ENCODE data around the gene NAV2.

Gene NAV2

GRCh38 chr11:19672586-19673206, 39.9 kb upstream of the NAV2 start:
- H3K4me1 ChIP-seq (ENCODE audit: low read length): no peaks in the 10 kb centered on the region
- no peak for TF ChIP-seq EZH2 (optimal IDR thresholded peaks at IDR 0.05; ENCODE audit: low read depth, low read length)
- no peak for TF ChIP-seq CTCF (IDR thresholded peaks at IDR 0.05; ENCODE audit: low read length)
- no peak for TF ChIP-seq EZH2phosphoT487 (IDR thresholded peaks at IDR 0.05; ENCODE audit: low read length)

DNA sequence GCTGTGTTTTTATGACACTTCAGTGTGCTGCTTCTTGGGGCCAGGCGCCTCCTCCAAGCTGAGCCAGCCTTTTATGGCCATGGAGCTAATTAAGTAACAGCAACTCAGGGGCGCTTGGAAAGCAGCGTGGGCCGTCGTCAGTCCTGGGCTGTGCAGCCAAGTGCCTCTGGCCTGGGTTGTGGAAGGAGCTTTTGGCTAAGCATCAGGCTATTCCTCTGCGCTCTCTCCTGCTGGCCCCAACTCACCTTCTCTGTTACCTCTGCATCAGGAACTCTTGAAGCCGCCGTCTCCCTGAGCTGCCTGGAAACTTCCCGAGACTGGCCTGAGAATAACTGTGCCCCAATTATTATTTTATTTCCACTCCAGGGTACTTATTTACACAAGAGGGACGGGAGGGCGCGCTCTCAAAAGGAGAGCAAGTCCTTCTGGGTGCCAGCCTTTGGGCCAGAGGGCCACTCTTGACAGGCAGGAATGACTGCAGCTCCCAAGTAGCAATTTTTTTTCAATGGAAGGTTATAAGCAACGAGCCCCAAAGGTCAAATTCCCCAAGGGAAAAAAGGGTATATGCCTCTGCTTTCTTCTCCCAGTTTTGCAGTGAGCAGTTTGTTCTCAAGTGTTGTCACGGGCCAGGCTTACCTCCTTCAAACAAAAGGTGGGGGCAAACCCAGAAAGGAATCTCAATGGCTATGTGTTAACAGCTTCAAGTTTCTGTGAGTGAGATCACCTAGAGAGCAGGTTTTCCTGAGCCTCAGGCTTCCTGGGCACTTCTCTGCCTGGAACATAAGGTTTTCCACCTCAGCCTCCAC, 38.5 kb upstream of the NAV2 start:
- H3K4me2 ChIP-seq (ENCODE audit: low read depth, low read length): no peak overlapping the region
- H3K4me1 ChIP-seq (ENCODE audit: low read length): no peaks in the 10 kb centered on the region
- no peak overlapping the region for H3K4me3 ChIP-seq (ENCODE audit: low read length)
- no peaks in the 10 kb centered on the region for H4K20me1 ChIP-seq (ENCODE audit: insufficient read depth, low read length)
- H3F3A ChIP-seq (ENCODE audit: insufficient read depth, low read length): no peaks in the 10 kb centered on the region
- no peaks in the 10 kb centered on the region for H3K9me2 ChIP-seq (replicated peaks; ENCODE audit: insufficient read depth, low read length)
- DNase-seq: no peak
- no peaks in the 10 kb centered on the region for H3K27me3 ChIP-seq (replicated peaks; ENCODE audit: insufficient read depth, low read length)
- H3K36me3 ChIP-seq (replicated peaks; ENCODE audit: insufficient read depth, low read length): no peaks in the 10 kb centered on the region
- H3K9ac ChIP-seq (ENCODE audit: low read length): no peak overlapping the region
- H3K9me3 ChIP-seq (replicated peaks; ENCODE audit: insufficient read depth, low read length): no peaks in the 10 kb centered on the region
- H3K27ac ChIP-seq (ENCODE audit: low read length): no peak overlapping the region
- H2AFZ ChIP-seq (ENCODE audit: low read length): no peak overlapping the region
- TF ChIP-seq EZH2phosphoT487 (IDR thresholded peaks at IDR 0.05; ENCODE audit: low read length): no peak
- no peak for TF ChIP-seq CTCF (IDR thresholded peaks at IDR 0.05; ENCODE audit: low read length)
- no peak for TF ChIP-seq EZH2 (optimal IDR thresholded peaks at IDR 0.05; ENCODE audit: low read depth, low read length)
- H3K79me2 ChIP-seq (ENCODE audit: low read length): no peaks in the 10 kb centered on the region

More at GRCh38 chr11:19672586-19673206, 39.9 kb upstream of the NAV2 start:
- Histone ChIP-seq H4K20me1 (ENCODE audit: insufficient read depth, low read length) (no peaks in the 10 kb centered on the region), H3K9me2 (replicated peaks; ENCODE audit: insufficient read depth, low read length) (no peaks in the 10 kb centered on the region), H3K9ac (ENCODE audit: low read length) (no peak overlapping the region), H3K27me3 (replicated peaks; ENCODE audit: insufficient read depth, low read length) (no peaks in the 10 kb centered on the region), H3K36me3 (replicated peaks; ENCODE audit: insufficient read depth, low read length) (no peaks in the 10 kb centered on the region), H3F3A (ENCODE audit: insufficient read depth, low read length) (no peaks in the 10 kb centered on the region), H3K4me3 (ENCODE audit: low read length) (no peak overlapping the region), H3K27ac (ENCODE audit: low read length) (no peak overlapping the region), H3K9me3 (replicated peaks; ENCODE audit: insufficient read depth, low read length) (no peaks in the 10 kb centered on the region), H3K79me2 (ENCODE audit: low read length) (no peaks in the 10 kb centered on the region), H2AFZ (ENCODE audit: low read length) (no peak overlapping the region), H3K4me2 (ENCODE audit: low read depth, low read length) (no peak overlapping the region)
- no peak for DNase-seq

DNA sequence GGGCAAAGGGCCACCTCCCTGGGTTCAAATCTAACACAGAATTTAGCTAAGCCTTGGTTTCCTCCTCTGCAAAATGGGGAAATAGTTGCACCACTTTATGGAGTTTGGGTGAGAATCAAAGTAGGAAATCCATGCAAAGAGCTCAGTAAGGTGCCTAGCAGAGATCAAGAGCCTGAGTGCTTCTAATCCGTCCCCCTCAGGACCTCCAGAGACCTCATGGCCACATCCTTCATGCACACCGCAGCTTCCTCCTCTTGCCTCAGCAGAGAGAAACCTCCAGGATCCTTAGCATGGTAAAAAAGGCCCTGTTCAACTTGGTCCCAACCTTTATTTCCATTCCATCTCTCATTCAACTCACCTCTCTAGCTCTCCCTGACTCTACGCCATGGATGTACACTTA, 37.8 kb upstream of the NAV2 start:
- Histone ChIP-seq H2AFZ (ENCODE audit: low read length) (no peak overlapping the region), H3K4me1 (ENCODE audit: low read length) (no peaks in the 10 kb centered on the region), H3K79me2 (ENCODE audit: low read length) (no peaks in the 10 kb centered on the region), H3K27me3 (replicated peaks; ENCODE audit: insufficient read depth, low read length) (no peaks in the 10 kb centered on the region), H4K20me1 (ENCODE audit: insufficient read depth, low read length) (no peaks in the 10 kb centered on the region), H3K4me2 (ENCODE audit: low read depth, low read length) (no peak overlapping the region), H3K36me3 (replicated peaks; ENCODE audit: insufficient read depth, low read length) (no peaks in the 10 kb centered on the region), H3K4me3 (ENCODE audit: low read length) (no peak overlapping the region), H3K9ac (ENCODE audit: low read length) (no peak overlapping the region), H3F3A (ENCODE audit: insufficient read depth, low read length) (no peaks in the 10 kb centered on the region), H3K27ac (ENCODE audit: low read length) (no peak overlapping the region), H3K9me2 (replicated peaks; ENCODE audit: insufficient read depth, low read length) (no peaks in the 10 kb centered on the region), H3K9me3 (replicated peaks; ENCODE audit: insufficient read depth, low read length) (no peaks in the 10 kb centered on the region)
- TF ChIP-seq CTCF (IDR thresholded peaks at IDR 0.05; ENCODE audit: low read length) (no peak), EZH2 (optimal IDR thresholded peaks at IDR 0.05; ENCODE audit: low read depth, low read length) (no peak), EZH2phosphoT487 (IDR thresholded peaks at IDR 0.05; ENCODE audit: low read length) (no peak)
- no peak for DNase-seq
